ENCODE measurements around the gene TBC1D2. TPM values are rescaled to one million over a fixed set of nuclear protein-coding genes. Genes with fewer than 3 reads are reported as not detected.

TBC1D2 gene
- polyA plus RNA-seq, 6 donors from 2014 or later, result 1.3 to 3.1 (median 1.6) TPM; not detected in 1

- peaks cover 7 to 27% (median 20%) of the 10 kb centered on the region in 3 donors for H3K4me1 Mint-ChIP-seq
- no peak overlapping the region for H3K4me3 Mint-ChIP-seq
- no peaks in the 10 kb centered on the region for H3K27me3 Mint-ChIP-seq
- no peak for ATAC-seq (ENCODE audit: low read depth in 2 of 2)
- H3K27ac Mint-ChIP-seq, result peak overlapping the region in 2 of 6 donors; percentile 16 to 64
- peaks cover 0 to 1% (median 0%) of the 10 kb centered on the region in 7 donors for H3K9me3 Mint-ChIP-seq
- DNase-seq, result no peak
- peaks cover 5 to 7% of the 10 kb centered on the region in 2 donors for H3K36me3 Mint-ChIP-seq
Observed at GRCh38 chr9:98248737-98249474, 6.5 kb downstream of the TBC1D2 start.

- Mint-ChIP-seq H3K4me1 (peaks cover 7 to 22% (median 13%) of the 10 kb centered on the region in 3 donors), H3K27ac (no peak overlapping the region)
- no peak for DNase-seq
Observed at GRCh38 chr9:98247831-98248657, 7.4 kb downstream of the TBC1D2 start.

DNA sequence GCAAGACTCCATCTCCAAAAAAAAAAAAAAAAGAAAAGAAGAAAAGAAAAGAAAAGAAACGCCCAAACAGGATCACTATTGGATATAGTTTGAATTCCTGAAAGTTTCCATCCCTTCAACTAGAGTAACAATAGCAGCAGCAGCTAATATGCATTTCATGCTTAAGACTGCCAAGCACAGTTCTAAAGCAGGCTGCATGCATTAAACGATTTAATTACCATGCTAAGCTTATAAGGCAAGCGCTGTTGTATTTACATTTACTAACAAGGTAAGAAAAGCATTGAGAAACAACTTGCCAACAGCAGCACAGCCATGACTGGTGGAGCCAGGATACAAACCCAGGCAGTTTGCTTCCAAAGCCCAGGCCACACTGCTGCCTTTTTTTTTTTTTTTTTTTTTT lies 13.0 kb downstream of the TBC1D2 start:
- Mint-ChIP-seq H3K27ac (no peak overlapping the region), H3K36me3 (no peaks in the 10 kb centered on the region), H3K27me3 (no peaks in the 10 kb centered on the region), H3K4me1 (peaks cover 0 to 7% (median 2%) of the 10 kb centered on the region in 3 donors), H3K9me3 (no peaks in the 10 kb centered on the region), H3K4me3 (no peak overlapping the region)
- ATAC-seq (ENCODE audit: low read depth in 2 of 2) (no peak), DNase-seq (no peak)

More at GRCh38 chr9:98247831-98248657, 7.4 kb downstream of the TBC1D2 start:
- Mint-ChIP-seq H3K36me3 (peaks cover 5 to 7% of the 10 kb centered on the region in 2 donors), H3K4me3 (no peak overlapping the region), H3K9me3 (peaks cover 0 to 1% (median 0%) of the 10 kb centered on the region in 7 donors), H3K27me3 (no peaks in the 10 kb centered on the region)
- no peak for ATAC-seq (ENCODE audit: low read depth in 2 of 2)

DNA sequence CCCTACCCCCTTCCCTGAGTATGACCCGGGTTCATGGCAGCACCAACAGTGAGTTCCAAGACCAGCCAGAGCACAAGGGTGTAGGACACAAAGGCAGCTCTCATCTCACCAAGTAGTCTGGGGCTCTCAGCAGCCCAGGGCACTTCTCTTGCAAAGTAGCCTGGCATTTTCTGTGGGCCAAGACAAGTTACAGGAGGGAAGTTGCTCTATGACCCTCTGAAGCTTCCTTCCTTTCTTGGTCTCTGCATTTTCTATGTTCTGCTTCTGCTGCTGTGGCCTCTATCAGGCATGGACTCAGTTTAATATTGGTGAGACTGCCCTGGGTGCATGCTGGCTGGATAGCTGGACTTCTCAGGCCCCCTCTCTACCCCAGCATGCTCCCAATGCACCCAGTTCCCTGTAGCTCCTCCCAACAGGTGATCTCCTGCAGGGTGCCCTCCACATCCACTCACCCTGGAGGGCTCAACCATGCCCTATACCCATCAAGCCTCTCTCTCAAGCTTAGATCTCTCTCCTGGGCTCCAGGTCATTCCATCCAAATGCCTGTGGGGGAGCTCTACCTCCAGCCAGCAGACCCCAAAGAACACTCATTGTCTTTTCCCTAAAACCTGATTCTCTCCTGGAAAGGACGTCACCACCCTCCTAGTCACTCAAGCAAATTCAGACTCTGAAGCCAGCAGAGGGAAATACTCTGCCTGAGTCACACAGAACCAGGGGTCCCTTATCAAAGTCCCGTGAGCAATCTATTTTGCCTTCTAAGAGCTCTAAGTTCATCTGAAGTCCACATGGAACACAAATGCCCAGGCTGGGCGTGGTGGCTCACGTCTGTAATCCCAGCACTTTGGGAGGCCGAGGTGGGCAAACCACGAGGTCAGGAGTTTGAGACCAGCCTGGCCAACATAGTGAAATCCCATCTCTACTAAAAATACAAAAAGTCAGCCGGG lies 13.8 kb downstream of the TBC1D2 start:
- Mint-ChIP-seq H3K36me3 (no peaks in the 10 kb centered on the region), H3K4me1 (peaks cover 0 to 7% (median 2%) of the 10 kb centered on the region in 3 donors), H3K4me3 (peak overlapping the region in 1 of 8 donors; percentile 33), H3K27ac (peak overlapping the region in 1 of 6 donors; percentile 24), H3K27me3 (no peaks in the 10 kb centered on the region), H3K9me3 (no peaks in the 10 kb centered on the region)
- DNase-seq (no peak), ATAC-seq (ENCODE audit: low read depth in 2 of 2) (no peak)

- no peak for ATAC-seq (ENCODE audit: low read depth in 2 of 2)
Observed at GRCh38 chr9:98240475-98240874, 15.0 kb downstream of the TBC1D2 start.

GRCh38 chr9:98236901-98237487 lies 18.5 kb downstream of the TBC1D2 start:
- ATAC-seq (ENCODE audit: low read depth in 2 of 2) (no peak), DNase-seq (no peak)
- H3K27ac Mint-ChIP-seq, result no peak overlapping the region
- no peaks in the 10 kb centered on the region for H3K9me3 Mint-ChIP-seq
- H3K4me1 Mint-ChIP-seq, result no peaks in the 10 kb centered on the region
- peaks cover 0 to 7% of the 10 kb centered on the region in 2 donors for H3K36me3 Mint-ChIP-seq
- no peak overlapping the region for H3K4me3 Mint-ChIP-seq
- H3K27me3 Mint-ChIP-seq, result no peaks in the 10 kb centered on the region

More at GRCh38 chr9:98240475-98240874, 15.0 kb downstream of the TBC1D2 start:
- H3K36me3 Mint-ChIP-seq, result no peaks in the 10 kb centered on the region
- no peak overlapping the region for H3K4me3 Mint-ChIP-seq
- H3K27me3 Mint-ChIP-seq, result no peaks in the 10 kb centered on the region
- H3K9me3 Mint-ChIP-seq, result no peaks in the 10 kb centered on the region
- no peak overlapping the region for H3K27ac Mint-ChIP-seq
- H3K4me1 Mint-ChIP-seq, result no peaks in the 10 kb centered on the region
- no peak for DNase-seq

DNA sequence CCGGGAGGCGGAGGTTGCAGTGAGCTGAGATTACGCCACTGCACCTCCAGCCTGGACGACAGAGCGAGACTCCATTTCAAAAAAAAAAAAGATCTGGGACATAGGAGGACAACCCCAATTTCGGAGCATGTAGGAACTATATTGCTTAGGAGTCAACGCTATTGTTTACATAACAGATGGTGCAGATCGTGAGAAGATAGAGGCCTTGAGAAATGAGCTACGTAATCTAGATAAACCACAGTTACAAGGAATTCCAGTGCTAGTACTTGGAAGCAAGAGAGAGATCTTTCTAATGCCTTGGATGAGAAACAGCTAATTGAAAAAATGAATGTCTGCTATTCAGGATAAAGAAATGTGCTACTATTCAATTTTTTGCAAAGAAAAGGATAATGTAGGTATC lies 20.3 kb downstream of the TBC1D2 start:
- no peak for DNase-seq
- ATAC-seq (ENCODE audit: low read depth in 2 of 2), result no peak
- H3K27ac Mint-ChIP-seq, result no peak overlapping the region
- H3K9me3 Mint-ChIP-seq, result no peaks in the 10 kb centered on the region
- no peaks in the 10 kb centered on the region for H3K27me3 Mint-ChIP-seq
- no peaks in the 10 kb centered on the region for H3K4me1 Mint-ChIP-seq
- H3K4me3 Mint-ChIP-seq, result no peak overlapping the region
- H3K36me3 Mint-ChIP-seq, result peaks cover 0 to 7% of the 10 kb centered on the region in 2 donors

- Mint-ChIP-seq H3K4me1 (no peaks in the 10 kb centered on the region), H3K36me3 (peaks cover 0 to 7% of the 10 kb centered on the region in 2 donors), H3K27ac (peak overlapping the region in 1 of 6 donors; percentile 68)
Observed at GRCh38 chr9:98234245-98234825, 21.1 kb downstream of the TBC1D2 start.

DNA sequence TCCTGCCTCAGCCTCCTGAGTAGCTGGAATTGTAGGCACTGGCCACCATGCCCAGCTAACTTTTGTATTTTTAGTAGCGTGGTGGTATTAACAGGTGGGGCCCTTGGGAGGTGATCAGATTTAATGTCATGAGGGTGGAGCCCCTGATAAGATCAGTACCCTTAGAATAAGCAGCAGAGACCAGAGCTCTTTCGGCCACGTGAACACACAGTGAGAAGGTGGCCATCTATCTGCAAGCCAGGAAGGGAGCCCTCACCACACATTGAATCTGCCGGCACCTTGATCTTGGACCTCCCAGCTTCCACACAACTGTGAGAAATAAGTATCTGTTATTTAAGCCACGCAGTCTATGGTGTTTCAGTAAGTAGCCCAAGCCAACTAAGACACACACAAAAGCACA lies 22.5 kb downstream of the TBC1D2 start:
- Mint-ChIP-seq H3K36me3 (peaks cover 0 to 7% of the 10 kb centered on the region in 2 donors), H3K4me3 (no peak overlapping the region), H3K9me3 (no peaks in the 10 kb centered on the region), H3K27me3 (no peaks in the 10 kb centered on the region), H3K4me1 (no peaks in the 10 kb centered on the region), H3K27ac (no peak overlapping the region)
- DNase-seq, result no peak
- ATAC-seq (ENCODE audit: low read depth in 2 of 2), result no peak

More at GRCh38 chr9:98234245-98234825, 21.1 kb downstream of the TBC1D2 start:
- no peak for ATAC-seq (ENCODE audit: low read depth in 2 of 2)
- H3K4me3 Mint-ChIP-seq, result no peak overlapping the region
- H3K27me3 Mint-ChIP-seq, result no peaks in the 10 kb centered on the region
- no peaks in the 10 kb centered on the region for H3K9me3 Mint-ChIP-seq
- DNase-seq, result no peak

GRCh38 chr9:98231770-98232478 lies 23.5 kb downstream of the TBC1D2 start:
- Mint-ChIP-seq H3K36me3 (peaks cover 0 to 7% of the 10 kb centered on the region in 2 donors), H3K27ac (no peak overlapping the region), H3K27me3 (no peaks in the 10 kb centered on the region), H3K4me1 (no peaks in the 10 kb centered on the region), H3K4me3 (no peak overlapping the region), H3K9me3 (no peaks in the 10 kb centered on the region)
- ATAC-seq (ENCODE audit: low read depth in 2 of 2) (no peak), DNase-seq (no peak)

GRCh38 chr9:98230789-98231188 lies 24.7 kb downstream of the TBC1D2 start:
- H3K4me3 Mint-ChIP-seq, result no peak overlapping the region
- no peaks in the 10 kb centered on the region for H3K4me1 Mint-ChIP-seq
- H3K9me3 Mint-ChIP-seq, result no peaks in the 10 kb centered on the region
- DNase-seq (no peak), ATAC-seq (ENCODE audit: low read depth in 2 of 2) (no peak)
- peak overlapping the region in 3 of 6 donors; percentile 26 to 86 (median 57) for H3K27ac Mint-ChIP-seq
- H3K27me3 Mint-ChIP-seq, result no peaks in the 10 kb centered on the region
- H3K36me3 Mint-ChIP-seq, result peaks cover 0 to 7% of the 10 kb centered on the region in 2 donors

DNA sequence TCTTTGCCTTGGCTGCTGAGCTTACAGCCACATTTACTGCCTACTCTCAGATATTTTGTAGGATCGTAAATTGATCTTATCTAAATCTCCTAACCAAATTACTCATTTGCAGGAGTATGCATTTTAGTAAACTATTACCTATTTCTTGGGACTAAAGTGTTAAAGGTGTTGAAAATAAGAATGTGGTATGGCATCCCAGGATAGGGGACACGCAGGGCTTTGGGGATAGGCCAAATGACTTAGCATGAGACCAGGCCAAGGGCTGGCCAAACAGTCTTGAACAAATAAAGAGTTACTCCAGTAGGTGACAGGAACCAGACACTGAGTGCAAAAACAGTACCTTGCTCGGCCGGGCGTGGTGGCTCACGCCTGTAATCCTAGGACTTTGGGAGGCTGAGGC lies 25.1 kb downstream of the TBC1D2 start:
- Mint-ChIP-seq H3K9me3 (no peaks in the 10 kb centered on the region), H3K4me1 (no peaks in the 10 kb centered on the region), H3K27ac (peak overlapping the region in 1 of 6 donors; percentile 42), H3K27me3 (no peaks in the 10 kb centered on the region), H3K36me3 (peaks cover 0 to 7% of the 10 kb centered on the region in 2 donors), H3K4me3 (no peak overlapping the region)
- no peak for ATAC-seq (ENCODE audit: low read depth in 2 of 2)
- DNase-seq, result no peak
